GM18867 (cell line): ENCODE results near the gene PPAN.

Experiments used
- ATAC-seq: cut with Tn5 transposase; IDR thresholded peaks from one replicate; pipeline ENCODE4 v1.9.1; 2021; ENCODE audit warnings: mild to moderate bottlenecking, moderate library complexity; ENCODE audit not compliant: unreplicated experiment

The PPAN gene

GRCh38 chr19:10092648-10093294 is 13.4 kb upstream of the PPAN start:
- no peak for ATAC-seq

DNA sequence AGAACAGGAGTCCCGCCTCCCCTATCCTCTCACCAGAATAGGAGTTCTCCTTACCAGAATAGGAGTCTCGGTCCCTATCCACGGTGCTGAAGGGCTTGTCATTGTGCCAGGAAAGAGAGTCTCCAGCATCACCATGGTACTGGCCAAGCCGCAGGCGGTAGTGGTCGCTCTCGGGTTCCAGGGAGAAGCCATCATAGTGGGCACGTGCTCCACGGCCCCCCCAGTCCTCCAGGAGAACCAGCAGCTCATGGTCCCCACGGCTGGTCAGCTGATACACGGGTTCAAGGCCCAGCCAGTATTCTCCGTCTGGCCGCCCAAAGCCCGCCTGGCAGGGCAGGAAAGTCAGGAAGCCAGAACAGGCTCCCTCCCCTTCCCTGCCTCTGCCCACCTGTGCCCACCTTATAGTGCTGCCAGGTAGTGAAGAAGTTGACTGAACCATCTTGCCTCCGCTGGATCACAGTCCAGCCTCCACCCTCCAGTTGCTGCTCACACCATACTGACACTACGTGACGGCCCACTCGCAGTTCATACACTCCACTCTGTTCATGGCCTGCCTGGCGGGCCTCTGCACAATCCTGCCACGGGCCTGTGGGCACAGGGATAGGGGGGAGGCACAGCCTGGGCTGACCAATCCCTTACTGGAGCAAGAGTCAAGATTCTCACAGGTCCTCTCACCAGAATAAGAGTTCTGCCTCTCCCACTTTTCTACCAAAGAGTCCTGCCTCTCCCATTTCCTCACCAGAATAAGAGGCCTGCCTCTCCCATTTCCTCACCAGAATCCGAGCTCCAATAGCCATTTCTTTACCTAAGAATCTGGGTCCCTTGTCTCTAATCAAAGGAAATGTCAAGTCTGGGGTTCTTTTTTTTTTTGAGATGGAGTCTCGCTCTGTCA is 12.6 kb upstream of the PPAN start:
- no peak for ATAC-seq

DNA sequence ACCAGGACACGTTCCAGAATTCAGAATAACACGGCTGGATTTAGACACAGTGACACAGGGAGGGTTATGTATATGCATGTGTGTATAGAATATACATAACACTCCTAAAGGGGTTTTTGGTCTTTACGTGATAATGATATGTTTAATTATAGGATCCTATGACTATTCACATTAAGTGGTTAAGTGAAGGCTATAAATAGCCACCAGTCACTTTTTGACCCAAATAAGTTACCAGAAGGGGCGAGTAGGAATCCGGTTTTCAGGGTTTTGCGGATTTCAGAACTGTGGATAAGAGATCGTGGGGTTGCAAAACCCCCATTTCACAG is 10.6 kb upstream of the PPAN start:
- ATAC-seq = no peak

DNA sequence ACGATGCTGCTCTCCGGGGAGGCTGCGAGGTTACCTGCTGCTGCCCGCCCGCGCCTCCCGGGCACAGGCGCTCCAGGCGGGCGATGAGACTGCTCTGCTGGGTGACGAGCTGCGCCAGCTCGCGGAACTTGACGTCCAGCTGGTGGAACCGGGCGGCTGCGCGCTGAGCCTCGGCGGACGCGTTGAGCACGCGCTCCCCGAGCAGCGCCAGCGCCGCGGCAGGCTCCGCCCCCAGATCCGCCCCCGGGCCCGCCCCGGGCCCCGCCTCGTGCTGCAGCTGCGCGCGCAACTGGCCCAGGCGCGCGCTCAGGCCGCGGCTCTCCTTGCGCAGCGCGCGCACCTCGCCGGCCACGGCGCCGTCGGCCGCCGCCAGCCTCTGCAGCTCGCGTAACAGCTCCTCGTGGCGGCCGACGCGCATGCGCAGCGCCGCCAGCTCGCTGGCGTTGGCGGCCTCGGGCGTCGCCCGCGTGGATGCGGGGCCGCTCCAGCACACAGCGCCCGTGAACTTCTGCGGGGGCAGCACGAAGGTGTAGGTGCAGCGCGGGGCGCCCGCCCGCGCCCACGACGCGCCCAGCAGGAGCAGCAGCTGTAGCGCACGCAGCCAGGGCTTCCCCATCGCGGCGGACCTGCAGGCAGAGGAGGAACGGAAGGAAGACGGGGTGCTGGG is 10.1 kb upstream of the PPAN start:
- peak; percentile 82 for ATAC-seq

GRCh38 chr19:10096615-10096963 is 9.6 kb upstream of the PPAN start:
- no peak for ATAC-seq

- ATAC-seq = no peak
Measured at GRCh38 chr19:10100163-10100785, 5.9 kb upstream of the PPAN start.

DNA sequence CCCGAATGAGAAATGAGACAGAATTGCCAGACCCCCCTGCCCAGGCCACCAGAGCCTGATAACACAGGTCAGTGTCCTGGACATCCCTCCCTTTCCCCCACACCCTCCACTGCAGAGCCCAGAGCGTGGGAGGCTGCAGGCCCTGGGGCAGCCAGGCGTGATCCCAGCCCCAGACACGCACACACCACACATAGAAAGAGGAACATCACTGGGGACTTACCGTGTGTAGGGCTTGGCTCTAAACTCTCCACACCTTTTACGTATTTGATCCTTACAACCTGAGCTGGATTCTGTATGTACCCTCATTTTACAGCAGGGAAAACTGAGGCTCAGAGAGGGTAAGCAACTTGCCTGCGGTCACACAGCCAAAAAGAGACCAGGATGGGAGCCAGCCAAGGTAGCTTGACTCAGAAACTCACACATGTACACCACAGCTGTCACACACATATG is 3.4 kb upstream of the PPAN start:
- ATAC-seq = no peak

DNA sequence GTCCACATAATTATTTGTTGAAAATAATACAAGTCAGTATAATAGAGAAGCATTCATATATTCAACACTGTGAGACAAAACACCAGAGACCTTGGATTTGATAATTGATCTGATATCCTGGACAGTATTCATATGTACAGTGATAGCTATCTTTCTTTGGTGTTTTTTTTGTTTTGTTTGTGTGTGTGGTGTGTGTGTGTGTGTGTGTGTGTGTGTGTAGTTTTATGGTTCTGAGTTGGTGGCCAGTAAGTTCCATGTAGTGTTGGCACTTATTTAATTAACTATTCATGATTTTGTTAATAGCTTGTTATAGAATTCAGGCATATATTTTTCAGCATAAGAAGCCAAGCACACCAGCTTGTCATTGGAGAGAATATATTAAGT is 2.0 kb upstream of the PPAN start:
- no peak for ATAC-seq

- peak; percentile 48 for ATAC-seq
Measured at GRCh38 chr19:10104665-10105508, 1.3 kb upstream of the PPAN start.

- peak; percentile 12 for ATAC-seq
Measured at GRCh38 chr19:10105509-10106099, 558 bp upstream of the PPAN start.

- ATAC-seq = no peak
Measured at GRCh38 chr19:10107254-10107653, 1.1 kb downstream of the PPAN start.

DNA sequence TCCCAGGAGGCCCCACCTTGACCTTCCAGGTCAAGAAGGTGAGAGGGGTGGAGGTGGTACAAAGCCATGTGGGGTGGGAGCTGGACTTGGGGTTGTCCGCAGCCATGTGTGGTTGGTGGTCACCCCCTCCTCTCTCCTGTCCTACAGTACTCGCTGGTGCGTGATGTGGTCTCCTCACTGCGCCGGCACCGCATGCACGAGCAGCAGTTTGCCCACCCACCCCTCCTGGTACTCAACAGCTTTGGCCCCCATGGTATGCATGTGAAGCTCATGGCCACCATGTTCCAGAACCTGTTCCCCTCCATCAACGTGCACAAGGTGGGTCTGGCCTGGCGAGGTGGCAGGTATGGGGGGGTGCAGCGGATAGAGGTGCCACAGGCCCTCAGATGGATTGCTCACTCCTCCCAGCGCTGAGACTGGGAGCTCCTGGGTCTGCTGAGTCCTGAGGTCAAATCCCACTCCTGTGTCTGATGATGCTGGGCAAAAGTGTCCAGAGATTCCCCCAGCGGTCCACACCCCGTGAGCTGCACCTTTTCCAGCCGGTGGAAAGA is 1.7 kb downstream of the PPAN start:
- no peak for ATAC-seq

DNA sequence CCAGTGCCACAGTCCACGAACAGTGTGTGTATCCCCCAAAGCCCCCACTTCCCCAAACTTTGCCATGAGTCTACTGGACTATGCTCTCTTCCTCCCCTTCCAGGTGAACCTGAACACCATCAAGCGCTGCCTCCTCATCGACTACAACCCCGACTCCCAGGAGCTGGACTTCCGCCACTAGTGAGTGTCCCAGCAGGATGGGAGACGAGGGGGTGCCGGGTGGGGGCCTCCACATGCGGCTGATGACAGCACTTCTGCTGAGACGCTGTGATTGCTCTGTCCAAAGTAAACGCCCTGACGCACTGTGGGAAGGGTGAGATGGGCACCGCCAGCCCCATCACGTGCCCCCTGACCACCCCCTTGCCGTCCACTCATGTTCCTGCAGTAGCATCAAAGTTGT is 3.4 kb downstream of the PPAN start:
- ATAC-seq = no peak

DNA sequence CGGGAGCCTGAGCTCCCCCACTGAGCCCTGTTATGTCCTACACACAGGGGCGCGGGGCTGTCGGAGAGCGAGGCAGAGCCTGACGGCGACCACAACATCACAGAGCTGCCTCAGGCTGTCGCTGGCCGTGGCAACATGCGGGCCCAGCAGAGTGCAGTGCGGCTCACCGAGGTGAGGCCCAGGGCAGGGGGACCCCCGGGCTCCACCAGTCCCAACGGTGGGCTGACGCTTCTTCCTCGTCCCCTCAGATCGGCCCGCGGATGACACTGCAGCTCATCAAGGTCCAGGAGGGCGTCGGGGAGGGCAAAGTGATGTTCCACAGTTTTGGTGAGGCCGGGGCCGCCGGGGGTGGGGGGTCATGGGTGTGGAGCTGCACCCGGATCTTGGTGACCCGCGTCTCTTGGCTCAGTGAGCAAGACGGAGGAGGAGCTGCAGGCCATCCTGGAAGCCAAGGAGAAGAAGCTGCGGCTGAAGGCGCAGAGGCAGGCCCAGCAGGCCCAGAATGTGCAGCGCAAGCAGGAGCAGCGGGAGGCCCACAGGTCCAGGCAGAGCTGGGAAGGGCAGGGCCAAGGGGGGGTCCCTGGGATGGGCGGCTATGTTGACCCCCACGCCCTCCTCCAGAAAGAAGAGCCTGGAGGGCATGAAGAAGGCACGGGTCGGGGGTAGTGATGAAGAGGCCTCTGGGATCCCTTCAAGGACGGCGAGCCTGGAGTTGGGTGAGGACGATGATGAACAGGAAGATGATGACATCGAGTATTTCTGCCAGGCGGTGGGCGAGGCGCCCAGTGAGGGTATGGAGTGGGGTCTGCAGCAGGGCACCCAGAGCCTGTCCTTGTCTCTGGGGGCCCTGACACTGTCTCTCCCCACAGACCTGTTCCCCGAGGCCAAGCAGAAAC is 4.2 kb downstream of the PPAN start:
- no peak for ATAC-seq

- no peak for ATAC-seq
Measured at GRCh38 chr19:10110972-10111317, 4.8 kb downstream of the PPAN start.

DNA sequence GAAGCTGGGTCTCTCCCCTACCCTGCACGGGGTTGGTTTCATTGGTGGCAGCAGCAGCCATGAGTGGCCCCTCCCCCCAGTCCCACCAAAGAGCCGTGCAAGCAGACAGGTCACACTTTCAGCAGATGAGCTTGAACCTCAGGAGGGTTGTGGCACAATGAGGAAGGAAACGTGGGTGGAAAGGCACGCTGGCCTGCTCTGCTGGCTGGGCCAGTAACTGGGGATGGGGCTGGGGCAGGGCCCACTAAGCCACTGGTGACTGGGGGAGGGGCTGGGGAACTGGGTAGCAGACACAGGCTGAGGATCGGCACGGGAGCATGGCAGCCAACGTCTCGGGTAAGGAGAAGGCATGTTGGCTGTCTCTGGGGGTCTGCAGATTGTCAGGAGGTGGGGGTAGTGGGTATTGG is 5.2 kb downstream of the PPAN start, which contains the start of gene P2RY11:
Gene P2RY11, plus strand, starts transcription at position 289 of the 407 bp plus-strand sequence. Its CDS starts 29 bp downstream, at position 318.
- ATAC-seq = no peak

DNA sequence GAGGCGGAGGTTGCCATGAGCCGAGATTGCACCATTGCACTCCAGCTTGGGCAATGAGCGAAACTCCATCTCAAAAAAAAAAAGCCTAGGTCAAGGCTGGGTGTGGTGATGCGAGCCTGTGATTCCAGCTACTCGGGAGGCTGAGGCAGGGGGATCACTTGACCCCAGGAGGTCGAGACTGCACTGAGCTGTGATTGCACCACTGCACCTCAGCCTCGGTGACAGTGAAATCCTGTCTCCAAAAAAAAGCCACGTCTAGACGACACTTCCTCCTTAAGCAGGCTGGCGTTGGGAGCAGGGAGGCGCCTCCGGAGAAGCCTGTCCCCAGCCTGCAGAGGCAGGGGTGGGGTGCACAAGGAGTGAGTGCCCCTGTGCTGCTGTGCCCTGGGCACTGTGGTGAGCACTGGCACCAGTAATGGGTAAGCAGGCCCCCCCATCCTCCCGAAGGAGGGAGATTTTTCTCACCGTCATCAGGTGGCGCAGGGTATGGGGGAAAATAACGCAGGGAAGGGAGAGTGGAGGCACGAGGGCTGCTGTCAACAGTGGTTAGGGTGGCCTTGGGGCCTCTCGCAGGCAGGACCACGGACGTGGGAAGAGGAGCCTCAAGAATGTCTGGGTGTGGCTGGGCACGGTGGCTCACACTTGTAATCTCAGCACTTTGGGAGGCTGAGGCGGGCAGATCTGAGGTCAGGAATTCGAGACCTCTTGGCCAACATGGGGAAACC is 6.0 kb downstream of the PPAN start:
- no peak for ATAC-seq

GRCh38 chr19:10112895-10113591 is 6.9 kb downstream of the PPAN start:
- no peak for ATAC-seq
